H54 (cell line): ENCODE data around the gene PLXNA2.

Experiments
- DNase-seq: peaks from one replicate; pipeline ENCODE4 v3.0.0; 2011; ENCODE audit warnings: low spot score, mixed read lengths; ENCODE audit not compliant: insufficient read length
- FAIRE-seq: peaks from 3 replicates; lab custom pipeline; 2011; peaks lifted over from hg19 to GRCh38; lab: Jason Lieb, UNC
- POLR2A ChIP-seq: IDR thresholded peaks from 2 replicates; pipeline ENCODE4 v1.6.1; 2011; ENCODE audit warnings: low read depth, mild to moderate bottlenecking, low read length

PLXNA2 gene

GRCh38 chr1:208243967-208244916 lies at the start of gene PLXNA2:
Gene PLXNA2, minus strand, starts transcription at chr1:208244384. Its CDS starts 26,462 bp downstream, at chr1:208217922.
- FAIRE-seq (no peak), DNase-seq (peak; percentile 73)
- TF ChIP-seq POLR2A, result peak; percentile 53; the same call in 1 of the 2 replicates

GRCh38 chr1:208292908-208293307 lies 48.7 kb upstream of the PLXNA2 start:
- no peak for FAIRE-seq
- no peak for DNase-seq
- TF ChIP-seq POLR2A, result no peak

- no peak for DNase-seq
- FAIRE-seq, result no peak
- no peak for TF ChIP-seq POLR2A
Observed at GRCh38 chr1:208291923-208292711, 47.9 kb upstream of the PLXNA2 start.

- DNase-seq (no peak), FAIRE-seq (no peak)
- no peak for TF ChIP-seq POLR2A
Observed at GRCh38 chr1:208291129-208291528, 46.9 kb upstream of the PLXNA2 start.

- no peak for FAIRE-seq
- no peak for DNase-seq
- TF ChIP-seq POLR2A, result no peak
Observed at GRCh38 chr1:208289716-208290115, 45.5 kb upstream of the PLXNA2 start.

- no peak for TF ChIP-seq POLR2A
- FAIRE-seq (no peak), DNase-seq (no peak)
Observed at GRCh38 chr1:208288495-208288894, 44.3 kb upstream of the PLXNA2 start.

GRCh38 chr1:208280681-208281450 lies 36.7 kb upstream of the PLXNA2 start:
- TF ChIP-seq POLR2A, result no peak
- FAIRE-seq, result no peak
- no peak for DNase-seq

- DNase-seq, result no peak
- TF ChIP-seq POLR2A, result no peak
- no peak for FAIRE-seq
Observed at GRCh38 chr1:208279826-208280588, 35.8 kb upstream of the PLXNA2 start.

GRCh38 chr1:208278638-208279037 lies 34.5 kb upstream of the PLXNA2 start:
- FAIRE-seq, result no peak
- no peak for TF ChIP-seq POLR2A
- no peak for DNase-seq

GRCh38 chr1:208276757-208277435 lies 32.7 kb upstream of the PLXNA2 start:
- TF ChIP-seq POLR2A, result no peak
- FAIRE-seq (no peak), DNase-seq (no peak)

GRCh38 chr1:208275083-208275482 lies 30.9 kb upstream of the PLXNA2 start:
- no peak for TF ChIP-seq POLR2A
- FAIRE-seq (no peak), DNase-seq (no peak)

GRCh38 chr1:208273386-208274017 lies 29.3 kb upstream of the PLXNA2 start:
- no peak for TF ChIP-seq POLR2A
- FAIRE-seq (no peak), DNase-seq (no peak)
